Peyer's patch (tissue), 4 donors: ENCODE measurements around the gene FMR1.

Source experiments
- POLR2A ChIP-seq, 2 donors: fragments of 450-650 bp; IDR thresholded peaks; one replicate each; pipeline ENCODE4 v1.5.1; 2017; ENCODE audit warnings: antibody characterized with exemption in 2 of 2, mild to moderate bottlenecking in 2 of 2, moderate library complexity in 2 of 2
- TF ChIP-seq, protein P1 (sequence below), 6 experiments: fragments of 450-650 bp in 4 of 6; fragments of 200-600 bp in 2 of 6; sonication (generic) in 1 of 6; IDR thresholded peaks; one replicate each; pipeline ENCODE4 v1.5.1; 2017 to 2019; ENCODE audit warnings: antibody characterized with exemption in 6 of 6, mild to moderate bottlenecking in 3 of 6, moderate library complexity in 1 of 6

DNA sequence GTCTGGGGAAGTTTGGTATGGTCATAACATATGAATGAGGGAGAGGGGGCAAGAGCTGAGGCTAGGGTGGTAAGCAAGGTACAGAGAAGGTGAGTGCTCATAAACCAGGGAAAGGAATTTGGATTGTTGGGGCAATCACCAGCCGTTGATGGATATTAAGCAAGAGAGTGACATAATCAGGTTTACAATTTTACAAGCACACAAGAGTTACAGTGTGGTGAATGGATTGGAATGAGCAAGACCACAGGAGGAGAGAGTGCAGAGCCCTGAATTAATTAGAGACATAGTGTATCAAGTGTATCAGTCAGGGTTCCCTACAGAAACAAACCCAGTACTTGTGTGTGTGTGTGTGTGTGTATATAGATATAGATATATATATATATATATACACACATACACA is 50.8 kb downstream of the FMR1 start:
- TF ChIP-seq, protein P1, sequence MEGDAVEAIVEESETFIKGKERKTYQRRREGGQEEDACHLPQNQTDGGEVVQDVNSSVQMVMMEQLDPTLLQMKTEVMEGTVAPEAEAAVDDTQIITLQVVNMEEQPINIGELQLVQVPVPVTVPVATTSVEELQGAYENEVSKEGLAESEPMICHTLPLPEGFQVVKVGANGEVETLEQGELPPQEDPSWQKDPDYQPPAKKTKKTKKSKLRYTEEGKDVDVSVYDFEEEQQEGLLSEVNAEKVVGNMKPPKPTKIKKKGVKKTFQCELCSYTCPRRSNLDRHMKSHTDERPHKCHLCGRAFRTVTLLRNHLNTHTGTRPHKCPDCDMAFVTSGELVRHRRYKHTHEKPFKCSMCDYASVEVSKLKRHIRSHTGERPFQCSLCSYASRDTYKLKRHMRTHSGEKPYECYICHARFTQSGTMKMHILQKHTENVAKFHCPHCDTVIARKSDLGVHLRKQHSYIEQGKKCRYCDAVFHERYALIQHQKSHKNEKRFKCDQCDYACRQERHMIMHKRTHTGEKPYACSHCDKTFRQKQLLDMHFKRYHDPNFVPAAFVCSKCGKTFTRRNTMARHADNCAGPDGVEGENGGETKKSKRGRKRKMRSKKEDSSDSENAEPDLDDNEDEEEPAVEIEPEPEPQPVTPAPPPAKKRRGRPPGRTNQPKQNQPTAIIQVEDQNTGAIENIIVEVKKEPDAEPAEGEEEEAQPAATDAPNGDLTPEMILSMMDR (IDR thresholded peaks at IDR 0.05) = no peak
- no peak for TF ChIP-seq POLR2A (IDR thresholded peaks at IDR 0.05)
